Erythroblast (primary cell): ENCODE data around the gene TMEM88.

Experiments
- DNase-seq, 2 experiments: peaks; one replicate each; lab custom pipeline; 2025; lab: John Stamatoyannopoulos, UW
- GATA1 ChIP-seq: IDR thresholded peaks from 2 replicates; pipeline ENCODE4 v1.6.1; 2011; ENCODE audit warnings: low read depth, mild to moderate bottlenecking, control low read depth, low read length, moderate library complexity
- POLR2A ChIP-seq: IDR thresholded peaks from 2 replicates; pipeline ENCODE4 v1.6.1; 2011; ENCODE audit warnings: mild to moderate bottlenecking, low read length

TMEM88 gene

GRCh38 chr17:7844292-7845154, 10.3 kb upstream of the TMEM88 start:
- TF ChIP-seq GATA1 (no peak), POLR2A (peak; percentile 86)
- peak; percentile 92 to 94 for DNase-seq

GRCh38 chr17:7845359-7846062, 9.4 kb upstream of the TMEM88 start:
- TF ChIP-seq GATA1 (no peak), POLR2A (no peak)
- no peak for DNase-seq

- TF ChIP-seq GATA1 (no peak), POLR2A (no peak)
- DNase-seq = no peak
These were observed 8.7 kb upstream of the TMEM88 start for GRCh38 chr17:7846063-7846735.

- DNase-seq = no peak
These were observed 7.9 kb upstream of the TMEM88 start for GRCh38 chr17:7846765-7847661.

GRCh38 chr17:7848131-7848579, 6.7 kb upstream of the TMEM88 start:
- TF ChIP-seq POLR2A = no peak
- no peak for TF ChIP-seq GATA1
- DNase-seq = no peak

More at GRCh38 chr17:7846765-7847661, 7.9 kb upstream of the TMEM88 start:
- TF ChIP-seq GATA1 (no peak), POLR2A (no peak)

GRCh38 chr17:7848739-7849129, 6.1 kb upstream of the TMEM88 start:
- TF ChIP-seq GATA1 (no peak), POLR2A (no peak)
- DNase-seq = no peak

GRCh38 chr17:7849130-7849750, 5.6 kb upstream of the TMEM88 start:
- DNase-seq = no peak

GRCh38 chr17:7849751-7850504, 4.9 kb upstream of the TMEM88 start:
- DNase-seq = no peak
- no peak for TF ChIP-seq GATA1
- TF ChIP-seq POLR2A = no peak

More at GRCh38 chr17:7849130-7849750, 5.6 kb upstream of the TMEM88 start:
- no peak for TF ChIP-seq GATA1

GRCh38 chr17:7850701-7851437, 4.0 kb upstream of the TMEM88 start:
- no peak for TF ChIP-seq GATA1
- no peak for TF ChIP-seq POLR2A
- DNase-seq = no peak

- TF ChIP-seq POLR2A = peak; percentile 39
- no peak for TF ChIP-seq GATA1
- peak; percentile 92 to 96 for DNase-seq
These were observed 3.2 kb upstream of the TMEM88 start for GRCh38 chr17:7851438-7852261.
